ENCODE measurements around the gene COG7.

GRCh38 chr16:23414731-23415130 is 38.3 kb downstream of the COG7 start:
- TF ChIP-seq, protein P1, sequence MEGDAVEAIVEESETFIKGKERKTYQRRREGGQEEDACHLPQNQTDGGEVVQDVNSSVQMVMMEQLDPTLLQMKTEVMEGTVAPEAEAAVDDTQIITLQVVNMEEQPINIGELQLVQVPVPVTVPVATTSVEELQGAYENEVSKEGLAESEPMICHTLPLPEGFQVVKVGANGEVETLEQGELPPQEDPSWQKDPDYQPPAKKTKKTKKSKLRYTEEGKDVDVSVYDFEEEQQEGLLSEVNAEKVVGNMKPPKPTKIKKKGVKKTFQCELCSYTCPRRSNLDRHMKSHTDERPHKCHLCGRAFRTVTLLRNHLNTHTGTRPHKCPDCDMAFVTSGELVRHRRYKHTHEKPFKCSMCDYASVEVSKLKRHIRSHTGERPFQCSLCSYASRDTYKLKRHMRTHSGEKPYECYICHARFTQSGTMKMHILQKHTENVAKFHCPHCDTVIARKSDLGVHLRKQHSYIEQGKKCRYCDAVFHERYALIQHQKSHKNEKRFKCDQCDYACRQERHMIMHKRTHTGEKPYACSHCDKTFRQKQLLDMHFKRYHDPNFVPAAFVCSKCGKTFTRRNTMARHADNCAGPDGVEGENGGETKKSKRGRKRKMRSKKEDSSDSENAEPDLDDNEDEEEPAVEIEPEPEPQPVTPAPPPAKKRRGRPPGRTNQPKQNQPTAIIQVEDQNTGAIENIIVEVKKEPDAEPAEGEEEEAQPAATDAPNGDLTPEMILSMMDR (IDR thresholded peaks at IDR 0.05) = no peak
- TF ChIP-seq POLR2A (IDR thresholded peaks at IDR 0.05) = no peak

Measured in Peyer's patch (tissue), 4 donors.